OCI-LY7 (cell line): Measurements from ENCODE around the gene C16orf87. TPM values are rescaled to one million over a fixed set of nuclear protein-coding genes. Genes with fewer than 3 reads are reported as not detected.
"Not testable (repeated sequence)": the region's sequence is repeated elsewhere in the genome, so short reads cannot be mapped to it uniquely, and the experiment has no call there.

ENCODE experiments used
- BruUV-seq: library from RNA; stranded (reverse); fragments of 400-500 nt; replicated peaks from 2 replicates; lab custom pipeline; 2021; lab: Mats Ljungman, UMichigan
- CTCF ChIA-PET: fragments of 300-600 bp; sonication (Branson Sonifier 250); formaldehyde crosslinking; loops from one replicate; lab custom pipeline; 2022; ENCODE audit warnings: antibody characterized with exemption; ENCODE audit not compliant: unreplicated experiment; lab: Charles Lee
- POLR2A ChIA-PET: fragments of 300-600 bp; sonication (Branson Sonifier 250); formaldehyde crosslinking; loops from one replicate; lab custom pipeline; 2022; ENCODE audit warnings: antibody characterized with exemption; lab: Charles Lee
- DNase-seq: peaks from one replicate; pipeline ENCODE4 v3.0.0-alpha.2; 2015; ENCODE audit warnings: low spot score
- H2AFZ ChIP-seq: fragments of 200-600 bp; sonication (generic), shearing (Covaris generic); 2 replicates; pipeline ENCODE4 v1.6.1; 2014; ENCODE audit warnings: mild to moderate bottlenecking, antibody characterized with exemption, low read length, moderate library complexity
- H3K27ac ChIP-seq: fragments of 200-600 bp; sonication (generic); 2 replicates; pipeline ENCODE4 v1.5.1; 2014; ENCODE audit warnings: mixed run types, low read depth, mild to moderate bottlenecking, moderate library complexity, low read length, inconsistent platforms; ENCODE audit not compliant: poor library complexity, severe bottlenecking
- H3K36me3 ChIP-seq: fragments of 200-600 bp; sonication (generic); 2 replicates; pipeline ENCODE4 v1.6.1; 2014; ENCODE audit warnings: mild to moderate bottlenecking, antibody characterized with exemption, low read length, moderate library complexity, mixed read lengths; ENCODE audit not compliant: insufficient read depth
- H3K4me1 ChIP-seq: fragments of 200-600 bp; sonication (generic); 2 replicates; pipeline ENCODE4 v1.5.1; 2014; ENCODE audit warnings: mild to moderate bottlenecking, low read length; ENCODE audit not compliant: insufficient read depth, poor library complexity, severe bottlenecking
- H3K4me2 ChIP-seq: fragments of 200-600 bp; sonication (generic); 2 replicates; pipeline ENCODE4 v1.6.1; 2014; ENCODE audit warnings: mild to moderate bottlenecking, low read length
- H3K4me3 ChIP-seq: fragments of 200-600 bp; sonication (generic); 2 replicates; pipeline ENCODE4 v1.5.1; 2014; ENCODE audit warnings: mild to moderate bottlenecking, low read depth, low read length; ENCODE audit not compliant: poor library complexity, severe bottlenecking
- H3K79me2 ChIP-seq: fragments of 200-600 bp; sonication (generic); 2 replicates; pipeline ENCODE4 v1.6.1; 2016; ENCODE audit warnings: low read depth, mild to moderate bottlenecking, low read length, moderate library complexity, mixed read lengths; ENCODE audit not compliant: insufficient read depth
- H3K9me2 ChIP-seq: fragments of 200-600 bp; sonication (generic); 2 replicates; pipeline ENCODE4 v1.6.1; 2016; ENCODE audit warnings: mild to moderate bottlenecking, low read length, mixed read lengths; ENCODE audit not compliant: insufficient read depth
- H3K9me3 ChIP-seq: fragments of 200-600 bp; sonication (generic); 2 replicates; pipeline ENCODE4 v1.6.1; 2014; ENCODE audit warnings: mild to moderate bottlenecking, mixed run types, low read length, mixed read lengths
- H4K20me1 ChIP-seq: fragments of 200-600 bp; sonication (generic); 2 replicates; pipeline ENCODE4 v1.6.1; 2014; ENCODE audit warnings: mild to moderate bottlenecking, antibody characterized with exemption, low read length, moderate library complexity, mixed read lengths; ENCODE audit not compliant: insufficient read depth
- EZH2phosphoT487 ChIP-seq: fragments of 200-600 bp; sonication (generic); IDR thresholded peaks from 2 replicates; pipeline ENCODE4 v1.6.1; 2018; ENCODE audit warnings: low read depth, borderline replicate concordance, mild to moderate bottlenecking, mixed run types, antibody characterized with exemption, low read length, moderate library complexity, mixed read lengths
- intact Hi-C: fragments of 100-400 bp; cut with micrococcal nuclease; formaldehyde crosslinking; loops from one replicate; pipeline ENCODE4 v1.10.0; 2022; ENCODE audit not compliant: unreplicated experiment
- total RNA-seq, 2 experiments: library from RNA; depleted of rRNA in 1 of 2; stranded (reverse); fragments of >200 nt in 1 of 2; shearing (Covaris generic) in 1 of 2; gene quantifications; 2 replicates each; pipeline ENCODE4 v1.2.3, GENCODE V29; 2014 to 2022
- TF ChIP-seq, protein P1 (sequence below): fragments of 200-600 bp; sonication (generic); conservative IDR thresholded peaks from 2 replicates; pipeline ENCODE4 v1.5.1; 2014; ENCODE audit warnings: mild to moderate bottlenecking, antibody characterized with exemption, low read length, moderate library complexity, mixed read lengths

C16orf87 gene
- total RNA-seq, 2 experiments from 2014 or later, result 9.1 to 21.1 TPM

DNA sequence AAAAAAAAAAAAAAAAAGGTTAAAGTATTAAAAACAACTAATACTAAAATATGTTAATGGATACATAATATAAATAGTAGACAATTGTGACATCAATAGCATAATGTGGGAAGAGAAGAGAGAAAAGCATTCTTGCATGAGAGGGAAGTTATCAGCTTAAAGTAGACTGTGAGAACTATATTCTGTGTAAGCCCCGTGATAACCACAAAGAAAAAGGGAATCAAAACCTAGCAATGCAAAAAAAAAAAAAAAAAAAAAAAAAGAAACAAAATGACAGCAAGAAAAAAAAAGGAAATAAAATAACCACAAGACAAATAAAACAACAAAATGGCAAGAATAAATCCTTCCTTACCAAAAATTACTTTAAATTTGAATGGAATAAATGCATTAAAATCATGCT is 43.1 kb downstream of the C16orf87 start:
- peak overlapping the region; percentile 4 for H3K4me3 ChIP-seq
- peak; percentile 73 for DNase-seq
- CTCF ChIA-PET, result no interaction called here
- H4K20me1 ChIP-seq, result no peaks in the 10 kb centered on the region
- H3K27ac ChIP-seq, result peak overlapping the region; percentile 81
- peaks cover 43% of the 10 kb centered on the region for H3K4me1 ChIP-seq
- peaks cover 4% of the 10 kb centered on the region; the same call in 1 of the 2 replicates for H3K36me3 ChIP-seq
- H3K79me2 ChIP-seq, result no peaks in the 10 kb centered on the region
- no peaks in the 10 kb centered on the region for H3K9me2 ChIP-seq
- H2AFZ ChIP-seq, result no peak overlapping the region
- intact Hi-C loops, result no loop called here
- BruUV-seq, result no TSS peak
- POLR2A ChIA-PET, result interaction anchor here (0.6 to 1.4 kb wide), 8 partner anchors 9 to 218 kb away, joined by 3 to 10 read pairs (median 4); partner anchors contain the start of gene GPT2
- H3K4me2 ChIP-seq, result peak overlapping the region; percentile 86
- peaks cover 16% of the 10 kb centered on the region; the same call in 1 of the 2 replicates for H3K9me3 ChIP-seq
- TF ChIP-seq EZH2phosphoT487, result no peak
- TF ChIP-seq, protein P1, sequence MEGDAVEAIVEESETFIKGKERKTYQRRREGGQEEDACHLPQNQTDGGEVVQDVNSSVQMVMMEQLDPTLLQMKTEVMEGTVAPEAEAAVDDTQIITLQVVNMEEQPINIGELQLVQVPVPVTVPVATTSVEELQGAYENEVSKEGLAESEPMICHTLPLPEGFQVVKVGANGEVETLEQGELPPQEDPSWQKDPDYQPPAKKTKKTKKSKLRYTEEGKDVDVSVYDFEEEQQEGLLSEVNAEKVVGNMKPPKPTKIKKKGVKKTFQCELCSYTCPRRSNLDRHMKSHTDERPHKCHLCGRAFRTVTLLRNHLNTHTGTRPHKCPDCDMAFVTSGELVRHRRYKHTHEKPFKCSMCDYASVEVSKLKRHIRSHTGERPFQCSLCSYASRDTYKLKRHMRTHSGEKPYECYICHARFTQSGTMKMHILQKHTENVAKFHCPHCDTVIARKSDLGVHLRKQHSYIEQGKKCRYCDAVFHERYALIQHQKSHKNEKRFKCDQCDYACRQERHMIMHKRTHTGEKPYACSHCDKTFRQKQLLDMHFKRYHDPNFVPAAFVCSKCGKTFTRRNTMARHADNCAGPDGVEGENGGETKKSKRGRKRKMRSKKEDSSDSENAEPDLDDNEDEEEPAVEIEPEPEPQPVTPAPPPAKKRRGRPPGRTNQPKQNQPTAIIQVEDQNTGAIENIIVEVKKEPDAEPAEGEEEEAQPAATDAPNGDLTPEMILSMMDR, result no peak

DNA sequence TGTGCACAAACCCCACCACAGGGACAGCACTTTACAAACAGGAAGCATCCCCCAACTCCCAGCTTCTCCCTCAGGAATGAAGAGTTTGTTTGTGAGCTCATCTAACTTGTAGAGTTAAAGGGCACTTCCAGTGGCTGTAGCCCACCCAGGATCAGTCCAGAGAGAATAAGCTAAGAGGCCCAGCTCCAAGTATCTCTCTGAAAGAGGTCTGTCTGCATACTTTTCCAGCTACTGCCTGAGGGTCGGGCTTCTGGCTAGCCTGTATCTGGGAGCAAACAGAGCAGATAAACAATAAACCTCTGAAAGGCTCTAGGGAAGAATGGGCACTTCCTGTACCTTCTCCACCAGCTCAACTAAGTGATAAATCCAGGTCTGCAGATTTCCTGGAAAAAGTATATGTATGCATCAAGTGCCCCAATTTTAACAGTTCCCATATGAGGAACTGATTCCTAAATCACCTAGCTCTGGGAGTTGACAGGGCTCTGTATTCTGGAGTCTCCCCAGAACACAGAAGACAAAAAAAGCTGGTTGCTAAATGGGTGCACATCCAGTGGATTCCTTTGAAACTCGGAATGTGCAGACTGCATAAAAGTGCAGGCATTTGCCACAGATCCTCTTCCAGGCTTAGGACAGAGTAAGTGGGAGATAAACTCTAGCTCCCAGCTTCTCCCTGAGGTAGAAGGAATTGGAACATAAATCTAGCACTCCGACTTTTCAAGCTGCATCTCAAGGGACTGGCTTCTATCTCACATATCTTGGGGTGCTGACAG is 45.7 kb downstream of the C16orf87 start:
- no peak for TF ChIP-seq EZH2phosphoT487
- TF ChIP-seq, protein P1, result no peak
- intact Hi-C loops, result no loop called here
- BruUV-seq, result no TSS peak

DNA sequence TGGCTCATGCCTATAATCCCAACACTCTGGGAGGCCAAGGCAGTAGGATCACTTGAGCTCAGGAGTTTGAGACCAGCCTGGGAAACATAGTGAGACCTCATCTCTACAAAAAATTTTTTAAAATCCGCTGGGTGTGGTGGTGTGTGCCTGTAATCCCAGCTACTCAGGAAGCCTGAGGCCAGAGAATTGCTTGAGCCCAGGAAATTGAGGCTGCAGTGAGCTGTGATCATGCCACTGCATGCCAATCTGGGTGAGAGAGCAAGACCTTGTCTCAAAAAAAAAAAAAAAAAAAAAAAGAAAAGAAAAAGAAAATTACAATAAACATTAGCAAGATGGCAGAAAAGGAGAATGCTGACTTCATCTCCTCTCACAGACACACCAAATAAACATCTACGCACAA is 46.4 kb downstream of the C16orf87 start:
- DNase-seq, intact Hi-C loops, H3K27ac ChIP-seq, H3K4me3 ChIP-seq, H3K9me2 ChIP-seq, CTCF ChIA-PET, BruUV-seq, H4K20me1 ChIP-seq, H2AFZ ChIP-seq, H3K36me3 ChIP-seq, H3K79me2 ChIP-seq, H3K4me2 ChIP-seq: not testable (repeated sequence)
- Histone ChIP-seq H3K4me1 (peaks cover 25% of the 10 kb centered on the region), H3K9me3 (peaks cover 16% of the 10 kb centered on the region; the same call in 1 of the 2 replicates)
- POLR2A ChIA-PET, result interaction anchor here (0.6 to 0.9 kb wide), 5 partner anchors 13 to 44 kb away, joined by 3 to 4 read pairs (median 3); no protein-coding TSS in a partner anchor

More for the DNA sequence above, 45.7 kb downstream of the C16orf87 start:
- ChIA-PET POLR2A (interaction anchor here (0.6 to 0.9 kb wide), 5 partner anchors 12 to 186 kb away, joined by 3 to 4 read pairs (median 3); no protein-coding TSS in a partner anchor), CTCF (no interaction called here)
- Histone ChIP-seq H3K36me3 (peaks cover 4% of the 10 kb centered on the region; the same call in 1 of the 2 replicates), H3K9me3 (peaks cover 16% of the 10 kb centered on the region; the same call in 1 of the 2 replicates), H3K4me3 (no peak overlapping the region), H3K4me2 (no peak overlapping the region), H3K27ac (no peak overlapping the region), H3K9me2 (no peaks in the 10 kb centered on the region), H4K20me1 (no peaks in the 10 kb centered on the region), H2AFZ (no peak overlapping the region), H3K79me2 (no peaks in the 10 kb centered on the region), H3K4me1 (peaks cover 28% of the 10 kb centered on the region)
- DNase-seq, result no peak
